Cardiac muscle cell (in vitro differentiated cells and primary cell): ENCODE data around the gene IKBIP. TPM values are rescaled to one million over a fixed set of nuclear protein-coding genes. Genes with fewer than 3 reads are reported as not detected.

ENCODE experiments used
- DNase-seq, 2 donors: peaks; one replicate each; pipeline versions ENCODE4 v3.0.0 to v3.0.0-alpha.2; 2010 to 2017; ENCODE audit warnings: low read depth in 1 of 2, low spot score in 1 of 2
- H3K27ac ChIP-seq: fragments of 200-600 bp; sonication (generic); 2 replicates; pipeline ENCODE4 v1.5.1; 2016
- H3K27me3 ChIP-seq: fragments of 200-600 bp; sonication (generic); 2 replicates; pipeline ENCODE4 v1.6.0; 2016; ENCODE audit warnings: control low read depth
- H3K36me3 ChIP-seq: fragments of 200-600 bp; sonication (generic); 2 replicates; pipeline ENCODE4 v1.5.1; 2016; ENCODE audit warnings: control low read depth
- H3K4me1 ChIP-seq: fragments of 200-600 bp; sonication (generic); 2 replicates; pipeline ENCODE4 v1.8.1; 2017; ENCODE audit warnings: low read depth, mild to moderate bottlenecking, mixed run types
- H3K4me3 ChIP-seq: fragments of 200-600 bp; sonication (generic); 2 replicates; pipeline ENCODE4 v1.5.1; 2016; ENCODE audit warnings: mild to moderate bottlenecking
- H3K9me3 ChIP-seq: fragments of 200-600 bp; sonication (generic); 2 replicates; pipeline ENCODE4 v1.5.1; 2017; ENCODE audit warnings: low read depth, mild to moderate bottlenecking, control low read depth
- CTCF ChIP-seq: IDR thresholded peaks from 2 replicates; pipeline ENCODE4 v1.5.1; 2012; ENCODE audit warnings: low read depth, mild to moderate bottlenecking, low read length
- polyA plus RNA-seq: library from polyadenylated mRNA; unstranded; fragments of >200 nt; fragmentation: Nextera tagmentation; extraction: Ambion mirVana; gene quantifications from 2 replicates; pipeline ENCODE4 v1.2.1, GENCODE V29; 2016
- total RNA-seq: library from RNA; depleted of rRNA; stranded (reverse); fragments of >200 nt; gene quantifications from 2 replicates; pipeline ENCODE4 v1.2.3, GENCODE V29; 2016

IKBIP gene
- total and polyA plus RNA-seq, 2 experiments from 2014 or later = 19.7 to 31.7 TPM

- no peak for TF ChIP-seq CTCF
- H3K27ac ChIP-seq = peak overlapping the region; percentile 2
- DNase-seq = peak; percentile 11 to 62
- no peaks in the 10 kb centered on the region for H3K4me1 ChIP-seq
- no peaks in the 10 kb centered on the region for H3K36me3 ChIP-seq
- H3K4me3 ChIP-seq = no peak overlapping the region
- H3K9me3 ChIP-seq = no peaks in the 10 kb centered on the region
- H3K27me3 ChIP-seq = no peaks in the 10 kb centered on the region
Observed at GRCh38 chr12:98635657-98636323, 8.8 kb downstream of the IKBIP start.

- Histone ChIP-seq H3K4me3 (no peak overlapping the region), H3K4me1 (no peaks in the 10 kb centered on the region), H3K27ac (no peak overlapping the region), H3K27me3 (no peaks in the 10 kb centered on the region), H3K9me3 (no peaks in the 10 kb centered on the region), H3K36me3 (peaks cover 2% of the 10 kb centered on the region)
- TF ChIP-seq CTCF = no peak
- DNase-seq = peak in 1 of 2 donors; percentile 85
Observed at GRCh38 chr12:98618952-98619351, 25.6 kb downstream of the IKBIP start.

- H3K9me3 ChIP-seq = no peaks in the 10 kb centered on the region
- TF ChIP-seq CTCF = no peak
- no peaks in the 10 kb centered on the region for H3K27me3 ChIP-seq
- no peak for DNase-seq
- H3K4me3 ChIP-seq = no peak overlapping the region
- peaks cover 8% of the 10 kb centered on the region for H3K36me3 ChIP-seq
- peak overlapping the region; percentile 41 for H3K27ac ChIP-seq
- no peaks in the 10 kb centered on the region for H3K4me1 ChIP-seq
Observed at GRCh38 chr12:98612696-98613334, 31.8 kb downstream of the IKBIP start.

- Histone ChIP-seq H3K4me3 (no peak overlapping the region), H3K9me3 (no peaks in the 10 kb centered on the region), H3K27me3 (no peaks in the 10 kb centered on the region), H3K4me1 (no peaks in the 10 kb centered on the region), H3K27ac (no peak overlapping the region), H3K36me3 (peaks cover 8% of the 10 kb centered on the region)
- no peak for TF ChIP-seq CTCF
- no peak for DNase-seq
Observed at GRCh38 chr12:98610596-98610995, 34.0 kb downstream of the IKBIP start.

- peak in 1 of 2 donors; percentile 15 for DNase-seq
- no peaks in the 10 kb centered on the region for H3K4me1 ChIP-seq
- peaks cover 27% of the 10 kb centered on the region for H3K36me3 ChIP-seq
- no peak overlapping the region for H3K4me3 ChIP-seq
- H3K27ac ChIP-seq = no peak overlapping the region
- TF ChIP-seq CTCF = peak; percentile 12
- H3K27me3 ChIP-seq = no peaks in the 10 kb centered on the region
- no peaks in the 10 kb centered on the region for H3K9me3 ChIP-seq
Observed at GRCh38 chr12:98606359-98606988, 38.1 kb downstream of the IKBIP start.
